Keratinocyte (primary cell): Measurements from ENCODE around the gene LBX1. TPM values are rescaled to one million over a fixed set of nuclear protein-coding genes. Genes with fewer than 3 reads are reported as not detected.
A peak's percentile ranks its signal among the peaks of the same experiment; 100 is the strongest.

Experiments
- DNase-seq: peaks from one replicate; pipeline ENCODE4 v3.0.0-alpha.2; 2011; ENCODE audit warnings: low read depth, missing footprints, low spot score
- FAIRE-seq: peaks from 2 replicates; lab custom pipeline; 2011; peaks lifted over from hg19 to GRCh38; lab: Jason Lieb, UNC
- H2AFZ ChIP-seq: 2 replicates; pipeline ENCODE4 v1.6.0; 2012; ENCODE audit warnings: low read length, control low read depth, inconsistent platforms; ENCODE audit not compliant: control insufficient read depth
- H3K27ac ChIP-seq: 2 replicates; pipeline ENCODE4 v1.5.1; 2011; ENCODE audit warnings: low read length; ENCODE audit not compliant: control insufficient read depth, insufficient read depth
- H3K27me3 ChIP-seq: 3 replicates; pipeline ENCODE4 v1.6.0; 2011; ENCODE audit warnings: low read length; ENCODE audit not compliant: control insufficient read depth, insufficient read depth; ENCODE audit errors: extremely low read depth
- H3K36me3 ChIP-seq, 2 experiments: 2 replicates in 1 of 2; 3 replicates in 1 of 2; pipeline ENCODE4 v1.5.1; 2011; ENCODE audit warnings: low read length in 2 of 2, mild to moderate bottlenecking in 1 of 2; ENCODE audit not compliant: control insufficient read depth in 2 of 2, insufficient read depth in 2 of 2; ENCODE audit errors: extremely low read depth in 1 of 2
- H3K4me1 ChIP-seq: 3 replicates; pipeline ENCODE4 v1.5.1; 2011; ENCODE audit warnings: low read length; ENCODE audit not compliant: control insufficient read depth, insufficient read depth; ENCODE audit errors: extremely low read depth
- H3K4me2 ChIP-seq: 3 replicates; pipeline ENCODE4 v1.6.0; 2011; ENCODE audit warnings: low read depth, low read length; ENCODE audit not compliant: control insufficient read depth, insufficient read depth; ENCODE audit errors: extremely low read depth
- H3K4me3 ChIP-seq, 3 experiments: fragments of 200-600 bp in 1 of 3; sonication (generic) in 1 of 3; 2 replicates in 2 of 3; 3 replicates in 1 of 3; pipeline ENCODE4 v1.5.1; 2011 to 2016; ENCODE audit warnings: low read length in 3 of 3, mild to moderate bottlenecking in 3 of 3, control low read depth in 2 of 3, inconsistent platforms in 1 of 3, low read depth in 1 of 3, mixed read lengths in 1 of 3, mixed run types in 1 of 3, moderate library complexity in 1 of 3; ENCODE audit not compliant: control insufficient read depth in 2 of 3, insufficient read depth in 2 of 3; ENCODE audit errors: extremely low read depth in 1 of 3
- H3K79me2 ChIP-seq: 2 replicates; pipeline ENCODE4 v1.6.0; 2012; ENCODE audit warnings: low read length; ENCODE audit not compliant: control insufficient read depth, insufficient read depth
- H3K9ac ChIP-seq: 3 replicates; pipeline ENCODE4 v1.6.0; 2011; ENCODE audit warnings: low read length; ENCODE audit not compliant: control insufficient read depth, insufficient read depth; ENCODE audit errors: extremely low read depth
- H3K9me1 ChIP-seq: 3 replicates; pipeline ENCODE4 v1.6.0; 2011; ENCODE audit warnings: low read length; ENCODE audit not compliant: control insufficient read depth, insufficient read depth; ENCODE audit errors: extremely low read depth
- H3K9me3 ChIP-seq: 2 replicates; pipeline ENCODE4 v1.5.1; 2012; ENCODE audit warnings: low read depth, low read length; ENCODE audit not compliant: control insufficient read depth
- H4K20me1 ChIP-seq: 3 replicates; pipeline ENCODE4 v1.6.0; 2011; ENCODE audit warnings: low read length; ENCODE audit not compliant: control insufficient read depth, insufficient read depth; ENCODE audit errors: extremely low read depth
- CTCF ChIP-seq, 3 experiments: IDR thresholded peaks in 1 of 3; conservative IDR thresholded peaks in 1 of 3; optimal IDR thresholded peaks in 1 of 3; 2 replicates in 2 of 3; 3 replicates in 1 of 3; pipeline versions ENCODE3 to v1.5.1; 2011; ENCODE audit warnings: low read length in 3 of 3, mild to moderate bottlenecking in 3 of 3, moderate library complexity in 2 of 3, control low read depth in 1 of 3, inconsistent platforms in 1 of 3; ENCODE audit not compliant: insufficient read depth in 2 of 3; ENCODE audit errors: extremely low read depth in 1 of 3
- EZH2 ChIP-seq: IDR thresholded peaks from one replicate; pipeline ENCODE4 v1.6.1; 2012; ENCODE audit warnings: inconsistent platforms, mild to moderate bottlenecking, low read length, moderate library complexity
- dilution Hi-C: fragments of 300-500 bp; cut with MboI; formaldehyde crosslinking; loops from one replicate; pipeline ENCODE4 v1.7.0; 2020; ENCODE audit warnings: low sequenced_read_pairs; ENCODE audit not compliant: extremely low pct_ligation_motif_present
- polyA plus RNA-seq, 5 experiments: library from polyadenylated mRNA; depleted of rRNA in 3 of 5; stranded (reverse) in 3 of 5; stranded (forward) in 1 of 5; unstranded in 1 of 5; fragments of >200 nt; gene quantifications; 1 replicate in 1 of 5; 2 replicates in 3 of 5; 3 replicates in 1 of 5; pipeline versions ENCODE4 v1.2.1 to v1.2.3, GENCODE V29; 2011 to 2012; ENCODE audit warnings: missing spikeins in 2 of 5, low read depth in 1 of 5, low replicate concordance in 1 of 5

LBX1 gene
- polyA plus RNA-seq, 1 donor (not counting 4 experiments of a cell fraction or from before 2014, with no cell fraction given) = not detected

DNA sequence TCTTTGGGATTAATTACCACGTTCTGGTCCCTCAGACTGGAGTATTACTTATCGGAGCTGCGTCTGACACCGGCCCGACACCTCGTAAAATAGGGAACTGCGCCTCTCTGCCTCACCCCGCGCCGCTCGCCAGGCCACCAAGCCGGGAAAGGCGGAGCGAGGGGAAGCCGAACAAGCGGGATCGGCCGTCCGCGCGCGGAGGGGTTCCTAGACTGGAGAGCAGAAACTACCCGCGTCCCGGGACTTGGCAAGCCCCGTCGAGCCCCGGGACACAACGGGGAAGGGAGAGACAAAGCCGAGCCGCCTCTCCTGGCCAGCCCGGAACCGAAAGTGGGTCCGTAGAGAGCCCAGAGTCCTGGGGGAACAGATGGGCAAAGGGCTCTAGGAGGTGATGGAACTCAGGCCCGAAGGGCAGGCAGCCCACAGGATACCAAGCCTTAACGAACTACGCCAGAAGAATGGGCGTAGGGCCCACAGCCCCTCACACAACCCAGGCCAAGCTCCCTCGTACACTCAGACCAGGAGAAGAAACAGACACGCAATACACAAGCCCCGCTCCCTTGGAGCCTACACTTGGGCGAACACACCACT lies 6.5 kb downstream of the LBX1 start:
- dilution Hi-C loops = no loop called here
- no peaks in the 10 kb centered on the region for H3K36me3 ChIP-seq
- no peak overlapping the region for H3K27ac ChIP-seq
- H2AFZ ChIP-seq = peak overlapping the region; percentile 26
- peaks cover 31% of the 10 kb centered on the region for H3K4me1 ChIP-seq
- H3K79me2 ChIP-seq = no peaks in the 10 kb centered on the region
- H3K9me1 ChIP-seq = no peaks in the 10 kb centered on the region
- peaks cover 3% of the 10 kb centered on the region for H4K20me1 ChIP-seq
- FAIRE-seq (no peak), DNase-seq (no peak)
- H3K9me3 ChIP-seq = no peaks in the 10 kb centered on the region
- H3K27me3 ChIP-seq = peaks cover 93% of the 10 kb centered on the region
- H3K4me2 ChIP-seq = peak overlapping the region; percentile 69
- peak overlapping the region in 2 of 3 experiments; percentile 52 to 65 for H3K4me3 ChIP-seq
- TF ChIP-seq CTCF (optimal IDR thresholded peaks at IDR 0.05 in 1 of 3, IDR thresholded peaks at IDR 0.05 in 1 of 3, conservative IDR thresholded peaks at IDR 0.05 in 1 of 3; ENCODE audit: extremely low read depth in 1 of 3, insufficient read depth in 2 of 3, low read length in 3 of 3) = no peak
- TF ChIP-seq EZH2 = peak; percentile 60
- H3K9ac ChIP-seq = no peak overlapping the region

- Histone ChIP-seq H4K20me1 (no peaks in the 10 kb centered on the region), H3K27me3 (peaks cover 93% of the 10 kb centered on the region), H3K79me2 (no peaks in the 10 kb centered on the region), H3K9me1 (no peaks in the 10 kb centered on the region), H2AFZ (peak overlapping the region; percentile 20), H3K9ac (no peak overlapping the region), H3K4me2 (peak overlapping the region; percentile 65), H3K9me3 (no peaks in the 10 kb centered on the region), H3K27ac (no peak overlapping the region), H3K4me1 (peaks cover 36% of the 10 kb centered on the region), H3K4me3 (peak overlapping the region in 2 of 3 experiments; percentile 15 to 52), H3K36me3 (no peaks in the 10 kb centered on the region)
- FAIRE-seq (no peak), DNase-seq (no peak)
- TF ChIP-seq CTCF (optimal IDR thresholded peaks at IDR 0.05 in 1 of 3, IDR thresholded peaks at IDR 0.05 in 1 of 3, conservative IDR thresholded peaks at IDR 0.05 in 1 of 3; ENCODE audit: extremely low read depth in 1 of 3, insufficient read depth in 2 of 3, low read length in 3 of 3) = no peak
- dilution Hi-C loops = no loop called here
These were observed 7.2 kb downstream of the LBX1 start for GRCh38 chr10:101221963-101222531.
